A549 treated with RU486 at 1 μM for 4 hours (cell line): ENCODE measurements around the gene SMC4. TPM values are rescaled to one million over a fixed set of nuclear protein-coding genes. Genes with fewer than 3 reads are reported as not detected.

Experiments
- total RNA-seq: library from RNA; stranded (reverse); fragments of 200-300 nt; extraction: Qiagen RNA extraction; gene quantifications from 5 replicates; pipeline ENCODE4 v1.2.3, GENCODE V29; 2022; ENCODE audit warnings: low read depth

SMC4 gene
- 65.6 to 98.5 TPM (median 96.3 TPM) in 5 replicates for total RNA-seq

DNA sequence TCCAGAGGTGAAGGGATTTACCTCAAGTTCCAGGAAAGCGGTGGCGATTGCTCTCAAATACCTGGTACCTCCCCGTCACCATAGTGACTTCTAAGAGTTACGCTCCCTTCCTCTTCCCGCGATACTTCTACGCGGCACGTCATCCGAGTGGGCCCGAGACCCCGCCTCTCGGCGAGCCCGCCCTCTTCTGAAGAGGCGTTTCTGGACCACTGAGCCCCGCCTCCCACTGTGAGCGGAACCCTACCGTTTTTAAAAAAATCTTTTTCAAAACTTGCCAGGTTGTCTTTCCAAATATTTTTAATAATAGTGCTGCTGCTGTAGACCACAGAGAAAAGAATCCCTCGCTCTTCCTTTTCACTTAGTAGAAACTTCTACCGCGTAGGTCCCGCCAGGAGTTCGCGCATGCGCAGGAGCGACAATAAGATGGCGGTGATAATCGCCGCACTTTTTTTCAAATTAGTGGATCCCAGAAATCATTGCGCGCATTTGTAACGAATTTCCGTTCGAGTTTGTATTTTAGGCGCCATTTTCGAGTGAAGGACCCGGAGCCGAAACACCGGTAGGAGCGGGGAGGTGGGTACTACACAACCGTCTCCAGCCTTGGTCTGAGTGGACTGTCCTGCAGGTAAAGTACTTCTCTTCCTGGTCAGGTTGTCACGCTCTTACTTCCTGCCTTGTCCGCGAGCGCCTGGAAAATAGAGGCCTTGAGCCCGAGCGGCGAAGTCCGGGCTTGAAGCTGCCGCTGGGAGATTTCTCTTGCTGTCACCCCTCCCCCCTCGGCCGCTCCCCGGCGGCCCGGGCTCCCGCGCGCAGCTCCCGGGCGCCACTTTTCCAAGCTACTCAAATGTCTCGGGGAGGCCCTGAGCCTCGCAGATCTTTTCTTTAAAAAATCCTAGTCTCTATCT lies at the start of gene SMC4, which contains the start of gene IFT80:
SMC4 (plus strand) TSS at position 526 of the 905 bp plus-strand sequence. CDS start 1,177 bp downstream, outside the sequence.
IFT80 (minus strand) TSS at position 101 of the 905 bp plus-strand sequence. CDS start 14,625 bp downstream, outside the sequence.

DNA sequence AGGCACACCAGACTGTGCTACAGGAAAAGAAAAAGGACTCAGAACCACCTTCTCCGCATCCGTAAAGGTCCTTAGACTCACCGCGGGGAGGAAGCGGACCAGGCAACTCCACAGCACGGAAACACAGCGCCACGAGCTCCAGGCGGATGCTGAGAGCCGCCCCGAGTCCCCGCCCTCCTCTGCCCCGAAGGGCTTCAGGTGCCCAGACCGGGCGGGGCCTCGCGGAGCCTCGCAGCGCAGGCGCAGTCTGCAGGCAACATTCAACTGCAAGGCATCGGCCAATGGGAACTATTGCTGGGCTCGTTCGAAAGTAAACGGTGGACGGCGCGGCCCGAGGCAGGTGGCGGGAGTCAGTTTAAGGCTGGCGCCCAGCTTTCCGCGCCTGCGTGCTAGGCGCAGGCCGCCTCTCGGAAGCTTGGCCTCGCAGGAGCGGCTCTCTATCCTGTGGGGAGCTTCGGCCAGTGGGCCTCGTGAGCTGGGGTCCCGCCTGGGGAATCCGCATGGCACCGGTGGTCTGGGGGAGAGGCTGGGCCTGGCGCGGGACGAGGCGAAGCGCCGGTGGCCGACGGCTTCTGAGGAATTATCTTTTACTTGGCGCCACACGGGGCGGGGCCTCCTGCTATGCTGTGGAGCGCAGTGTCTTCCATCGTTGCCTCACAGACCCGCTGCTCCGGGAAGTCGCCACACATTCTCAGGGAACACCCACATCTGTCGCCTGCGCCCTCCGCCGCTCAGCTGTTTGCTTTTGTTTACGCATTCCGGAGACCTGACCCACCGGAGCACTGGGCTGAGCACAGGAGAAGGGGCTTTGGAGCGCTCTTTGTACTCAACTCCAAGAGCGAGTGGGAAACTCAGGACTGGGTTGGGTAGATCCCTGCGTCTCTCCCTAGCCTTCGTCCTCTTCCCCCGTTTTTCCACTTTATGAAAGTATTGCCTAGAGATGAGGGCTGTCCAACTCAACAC lies 50.5 kb downstream of the SMC4 start, which contains the start of gene TRIM59:
TRIM59 (minus strand) TSS at position 151 of the 963 bp plus-strand sequence. CDS start 10,603 bp downstream, outside the sequence.

Other genes with a start within 250 kb of the SMC4 start
- gene C3orf80, start 174.2 kb upstream of the SMC4 start, total RNA-seq = 2.0 to 2.9 TPM (median 2.1 TPM) in 5 replicates
- 6.2 to 19.0 TPM (median 12.9 TPM) in 5 replicates for gene IFT80, start 425 bp upstream of the SMC4 start, total RNA-seq
- 4.9 to 10.7 TPM (median 8.6 TPM) in 5 replicates for gene TRIM59, start 50.1 kb downstream of the SMC4 start, total RNA-seq
- 28.6 to 34.8 TPM (median 32.8 TPM) in 5 replicates for gene KPNA4, start 165.9 kb downstream of the SMC4 start, total RNA-seq